DND-41 (cell line): Measurements from ENCODE around the gene SMC1B.

Source experiments
- ATAC-seq: fragments of 200-7000 bp; cut with Tn5 transposase; 3 replicates; pipeline ENCODE4 v1.9.1; 2021; ENCODE audit warnings: low read depth; ENCODE audit not compliant: insufficient read depth
- DNase-seq: peaks from one replicate; pipeline ENCODE4 v3.0.0-alpha.2; 2020
- H2AFZ ChIP-seq: 2 replicates; pipeline ENCODE4 v1.6.0; 2012; ENCODE audit warnings: low read depth, low read length
- H3K27ac ChIP-seq: 2 replicates; pipeline ENCODE4 v1.5.1; 2012; ENCODE audit warnings: low read length, inconsistent platforms
- H3K27me3 ChIP-seq: fragments of 200-600 bp; sonication (generic); 2 replicates; pipeline ENCODE4 v1.6.0; 2012; ENCODE audit warnings: low read length, mild to moderate bottlenecking, inconsistent platforms; ENCODE audit not compliant: insufficient read depth, poor library complexity
- H3K36me3 ChIP-seq: 2 replicates; pipeline ENCODE4 v1.5.1; 2012; ENCODE audit warnings: low read length, inconsistent platforms; ENCODE audit not compliant: insufficient read depth
- H3K4me1 ChIP-seq: 2 replicates; pipeline ENCODE4 v1.5.1; 2012; ENCODE audit warnings: mild to moderate bottlenecking, low read length; ENCODE audit not compliant: insufficient read depth
- H3K4me2 ChIP-seq: 2 replicates; pipeline ENCODE4 v1.6.0; 2012; ENCODE audit warnings: mild to moderate bottlenecking, moderate library complexity, low read length, inconsistent platforms; ENCODE audit not compliant: insufficient read depth
- H3K4me3 ChIP-seq, 2 experiments: fragments of 200-600 bp in 1 of 2; shearing (Covaris generic) in 1 of 2; 2 replicates each; pipeline ENCODE4 v1.5.1; 2012 to 2016; ENCODE audit warnings: inconsistent platforms in 2 of 2, low read length in 2 of 2, mild to moderate bottlenecking in 2 of 2, low read depth in 1 of 2, moderate library complexity in 1 of 2
- H3K79me2 ChIP-seq: 2 replicates; pipeline ENCODE4 v1.6.0; 2012; ENCODE audit warnings: low read length, inconsistent platforms; ENCODE audit not compliant: insufficient read depth
- H3K9ac ChIP-seq: 2 replicates; pipeline ENCODE4 v1.6.0; 2012; ENCODE audit warnings: low read depth, mild to moderate bottlenecking, inconsistent platforms, low read length, moderate library complexity
- H3K9me3 ChIP-seq: 2 replicates; pipeline ENCODE4 v1.5.1; 2012; ENCODE audit warnings: low read length, moderate library complexity, mild to moderate bottlenecking, inconsistent platforms; ENCODE audit not compliant: insufficient read depth, severe bottlenecking
- H4K20me1 ChIP-seq: 2 replicates; pipeline ENCODE4 v1.6.0; 2012; ENCODE audit warnings: low read length; ENCODE audit not compliant: insufficient read depth
- EZH2 ChIP-seq: IDR thresholded peaks from 3 replicates; pipeline ENCODE4 v1.6.1; 2012; ENCODE audit warnings: borderline replicate concordance, low read depth, mild to moderate bottlenecking, moderate library complexity, low read length, inconsistent platforms; ENCODE audit not compliant: severe bottlenecking
- TF ChIP-seq, protein P1 (sequence below): IDR thresholded peaks from 2 replicates; pipeline ENCODE4 v1.5.1; 2012; ENCODE audit warnings: borderline replicate concordance, low read length, moderate library complexity, mild to moderate bottlenecking; ENCODE audit not compliant: poor library complexity, severe bottlenecking; ENCODE audit errors: extremely low read depth

Gene SMC1B

DNA sequence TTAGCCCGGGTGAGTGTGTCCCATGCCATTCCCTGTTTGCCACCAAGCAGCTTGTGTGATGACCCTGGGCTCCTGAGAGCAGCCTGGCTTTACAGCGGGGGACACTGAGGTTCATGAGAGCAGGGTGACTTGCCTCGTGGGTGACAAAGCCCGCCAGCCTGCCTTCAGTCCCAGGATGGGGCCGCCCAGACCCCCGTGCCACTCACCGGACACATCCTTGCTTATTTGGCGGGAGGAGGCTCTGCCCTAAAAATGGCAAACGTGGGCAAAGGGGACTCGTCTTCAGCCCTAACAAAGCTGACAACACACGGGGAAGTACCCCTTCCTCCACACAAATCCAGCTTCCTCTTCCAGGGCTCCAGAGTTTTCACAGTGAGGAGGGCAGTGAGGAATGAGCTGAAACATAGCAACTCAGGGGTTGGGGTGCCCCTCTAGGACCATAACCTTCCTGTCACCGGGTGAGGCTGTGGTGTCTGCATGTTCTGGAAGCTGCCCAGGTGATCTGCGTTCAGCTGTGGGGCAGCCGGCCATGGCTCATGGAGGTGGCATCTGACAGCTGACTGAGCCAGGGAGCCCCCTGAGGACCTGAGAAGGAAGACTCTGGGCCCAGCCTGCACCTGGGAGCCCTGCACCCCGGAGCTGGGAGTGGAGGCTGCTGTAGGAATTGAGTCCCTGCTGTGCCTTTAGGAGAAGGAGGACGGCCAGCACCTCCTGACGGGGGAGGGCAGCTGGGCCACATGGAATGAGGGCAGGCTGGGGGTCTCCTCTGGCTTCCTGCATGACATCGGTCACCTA, 16.8 kb upstream of the SMC1B start:
- Histone ChIP-seq H3K9me3 (no peaks in the 10 kb centered on the region), H3K36me3 (no peaks in the 10 kb centered on the region), H3K4me1 (no peaks in the 10 kb centered on the region), H4K20me1 (no peaks in the 10 kb centered on the region), H3K27me3 (no peaks in the 10 kb centered on the region), H3K4me3 (no peak overlapping the region), H3K9ac (no peak overlapping the region), H2AFZ (no peak overlapping the region), H3K27ac (no peak overlapping the region), H3K79me2 (no peaks in the 10 kb centered on the region), H3K4me2 (no peak overlapping the region)
- TF ChIP-seq EZH2, result no peak
- TF ChIP-seq, protein P1, sequence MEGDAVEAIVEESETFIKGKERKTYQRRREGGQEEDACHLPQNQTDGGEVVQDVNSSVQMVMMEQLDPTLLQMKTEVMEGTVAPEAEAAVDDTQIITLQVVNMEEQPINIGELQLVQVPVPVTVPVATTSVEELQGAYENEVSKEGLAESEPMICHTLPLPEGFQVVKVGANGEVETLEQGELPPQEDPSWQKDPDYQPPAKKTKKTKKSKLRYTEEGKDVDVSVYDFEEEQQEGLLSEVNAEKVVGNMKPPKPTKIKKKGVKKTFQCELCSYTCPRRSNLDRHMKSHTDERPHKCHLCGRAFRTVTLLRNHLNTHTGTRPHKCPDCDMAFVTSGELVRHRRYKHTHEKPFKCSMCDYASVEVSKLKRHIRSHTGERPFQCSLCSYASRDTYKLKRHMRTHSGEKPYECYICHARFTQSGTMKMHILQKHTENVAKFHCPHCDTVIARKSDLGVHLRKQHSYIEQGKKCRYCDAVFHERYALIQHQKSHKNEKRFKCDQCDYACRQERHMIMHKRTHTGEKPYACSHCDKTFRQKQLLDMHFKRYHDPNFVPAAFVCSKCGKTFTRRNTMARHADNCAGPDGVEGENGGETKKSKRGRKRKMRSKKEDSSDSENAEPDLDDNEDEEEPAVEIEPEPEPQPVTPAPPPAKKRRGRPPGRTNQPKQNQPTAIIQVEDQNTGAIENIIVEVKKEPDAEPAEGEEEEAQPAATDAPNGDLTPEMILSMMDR, result no peak
- DNase-seq (no peak), ATAC-seq (no peak)

GRCh38 chr22:45429424-45429823, 16.0 kb upstream of the SMC1B start:
- Histone ChIP-seq H3K9me3 (no peaks in the 10 kb centered on the region), H3K9ac (no peak overlapping the region), H3K4me3 (no peak overlapping the region), H3K36me3 (no peaks in the 10 kb centered on the region), H3K4me2 (no peak overlapping the region), H3K27me3 (no peaks in the 10 kb centered on the region), H3K4me1 (no peaks in the 10 kb centered on the region), H4K20me1 (no peaks in the 10 kb centered on the region), H2AFZ (no peak overlapping the region), H3K27ac (no peak overlapping the region), H3K79me2 (no peaks in the 10 kb centered on the region)
- ATAC-seq (no peak), DNase-seq (no peak)
- TF ChIP-seq, protein P1, result no peak
- no peak for TF ChIP-seq EZH2

DNA sequence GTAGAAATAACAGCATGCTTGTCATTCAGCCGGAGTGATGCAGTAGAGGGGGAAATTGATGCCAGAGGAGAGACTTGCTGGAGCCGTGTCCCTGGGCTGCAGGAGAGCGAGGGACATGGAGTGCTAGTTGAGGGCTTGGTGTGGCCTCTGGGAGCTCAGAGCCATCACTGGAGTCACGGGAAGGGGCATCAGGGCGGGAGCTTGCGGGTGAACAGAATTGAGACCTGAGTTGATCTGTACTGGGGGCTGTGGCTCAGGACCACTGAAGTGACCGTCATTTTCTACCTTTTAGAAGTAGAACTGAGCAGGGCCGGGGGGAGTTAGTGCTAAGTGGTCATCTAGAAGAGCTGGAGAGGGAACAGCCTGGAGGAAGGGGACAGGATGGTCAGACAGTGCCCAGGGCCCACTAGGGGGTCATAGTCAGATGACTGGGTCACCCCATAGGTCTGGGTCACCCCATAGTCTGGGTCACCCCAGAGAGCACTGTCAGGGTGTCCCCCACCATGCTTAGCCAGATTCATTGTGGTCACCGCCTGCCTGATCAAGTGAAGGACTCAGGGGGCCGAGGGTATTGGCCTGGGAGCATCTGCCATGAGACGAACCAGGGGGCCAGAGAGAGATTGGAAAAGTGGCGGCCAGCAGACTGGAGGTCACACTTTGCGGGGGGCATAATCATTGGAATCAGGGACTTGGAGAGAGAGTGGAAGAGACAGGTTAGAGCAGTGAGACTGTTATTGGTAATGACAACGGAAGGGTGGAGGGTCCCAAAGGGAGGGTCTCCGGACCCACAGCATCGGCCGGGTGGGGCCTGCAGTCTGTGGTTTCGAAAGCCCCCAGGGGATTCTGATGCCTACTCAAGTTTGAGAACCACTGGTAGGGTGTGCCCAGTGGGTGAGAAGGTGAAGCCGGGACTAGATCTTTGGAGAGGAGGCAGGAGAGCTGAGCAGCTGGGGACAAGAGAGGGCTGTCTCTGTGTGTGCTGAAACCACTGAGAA, 15.3 kb upstream of the SMC1B start:
- no peak for DNase-seq
- Histone ChIP-seq H3K9me3 (no peaks in the 10 kb centered on the region), H3K27me3 (no peaks in the 10 kb centered on the region), H3K79me2 (no peaks in the 10 kb centered on the region), H3K4me3 (no peak overlapping the region), H3K4me1 (no peaks in the 10 kb centered on the region), H3K27ac (no peak overlapping the region), H3K36me3 (no peaks in the 10 kb centered on the region), H3K4me2 (no peak overlapping the region), H2AFZ (no peak overlapping the region), H4K20me1 (no peaks in the 10 kb centered on the region), H3K9ac (no peak overlapping the region)
- ATAC-seq, result no peak
- TF ChIP-seq EZH2, result no peak
- TF ChIP-seq, protein P1, result no peak
